GM21367 (cell line): ENCODE measurements around the gene UBE2E1.

Experiments used
- ATAC-seq: cut with Tn5 transposase; IDR thresholded peaks from one replicate; pipeline ENCODE4 v1.9.1; 2021; ENCODE audit not compliant: unreplicated experiment

The UBE2E1 gene

GRCh38 chr3:23793528-23794134, 12.1 kb upstream of the UBE2E1 start:
- ATAC-seq = no peak

GRCh38 chr3:23795096-23795495, 10.7 kb upstream of the UBE2E1 start:
- ATAC-seq = no peak

- no peak for ATAC-seq
Observed at GRCh38 chr3:23796518-23796917, 9.2 kb upstream of the UBE2E1 start.

GRCh38 chr3:23797491-23797890, 8.3 kb upstream of the UBE2E1 start:
- ATAC-seq = peak; percentile 68

- ATAC-seq = no peak
Observed at GRCh38 chr3:23798456-23798855, 7.3 kb upstream of the UBE2E1 start.

- no peak for ATAC-seq
Observed at GRCh38 chr3:23798876-23799275, 6.9 kb upstream of the UBE2E1 start.

GRCh38 chr3:23800731-23801130, 5.0 kb upstream of the UBE2E1 start:
- ATAC-seq = no peak

- ATAC-seq = no peak
Observed at GRCh38 chr3:23804441-23805209, 1.1 kb upstream of the UBE2E1 start.

GRCh38 chr3:23805210-23805632, 534 bp upstream of the UBE2E1 start:
- no peak for ATAC-seq

- no peak for ATAC-seq
Observed at GRCh38 chr3:23806534-23807423, 1.0 kb downstream of the UBE2E1 start.

- ATAC-seq = no peak
Observed at GRCh38 chr3:23807424-23808015, 1.8 kb downstream of the UBE2E1 start.

GRCh38 chr3:23808525-23808924, 2.8 kb downstream of the UBE2E1 start:
- ATAC-seq = no peak

- ATAC-seq = no peak
Observed at GRCh38 chr3:23809294-23809693, 3.5 kb downstream of the UBE2E1 start.

- ATAC-seq = no peak
Observed at GRCh38 chr3:23809840-23810342, 4.1 kb downstream of the UBE2E1 start.

GRCh38 chr3:23810343-23811184, 4.8 kb downstream of the UBE2E1 start:
- ATAC-seq = peak; percentile 20

- ATAC-seq = no peak
Observed at GRCh38 chr3:23811185-23811527, 5.4 kb downstream of the UBE2E1 start.

GRCh38 chr3:23811919-23812318, 6.2 kb downstream of the UBE2E1 start:
- ATAC-seq = peak; percentile 57

- no peak for ATAC-seq
Observed at GRCh38 chr3:23815879-23816278, 10.1 kb downstream of the UBE2E1 start.

- ATAC-seq = no peak
Observed at GRCh38 chr3:23816721-23817120, 11.0 kb downstream of the UBE2E1 start.

GRCh38 chr3:23817508-23818223, 11.9 kb downstream of the UBE2E1 start:
- no peak for ATAC-seq
